Stimulated activated CD4-positive, alpha-beta T cell treated with anti-CD3 and anti-CD28 coated beads, Interleukin-1b, Interleukin-23, amount 100 ng/mL, for 48 hours (primary cell): Measurements from ENCODE around the gene GPT2.
A peak's percentile ranks its signal among the peaks of the same experiment; 100 is the strongest.

ENCODE experiments used
- DNase-seq: peaks from one replicate; pipeline ENCODE4 v3.0.0-alpha.2; 2020

The GPT2 gene

DNA sequence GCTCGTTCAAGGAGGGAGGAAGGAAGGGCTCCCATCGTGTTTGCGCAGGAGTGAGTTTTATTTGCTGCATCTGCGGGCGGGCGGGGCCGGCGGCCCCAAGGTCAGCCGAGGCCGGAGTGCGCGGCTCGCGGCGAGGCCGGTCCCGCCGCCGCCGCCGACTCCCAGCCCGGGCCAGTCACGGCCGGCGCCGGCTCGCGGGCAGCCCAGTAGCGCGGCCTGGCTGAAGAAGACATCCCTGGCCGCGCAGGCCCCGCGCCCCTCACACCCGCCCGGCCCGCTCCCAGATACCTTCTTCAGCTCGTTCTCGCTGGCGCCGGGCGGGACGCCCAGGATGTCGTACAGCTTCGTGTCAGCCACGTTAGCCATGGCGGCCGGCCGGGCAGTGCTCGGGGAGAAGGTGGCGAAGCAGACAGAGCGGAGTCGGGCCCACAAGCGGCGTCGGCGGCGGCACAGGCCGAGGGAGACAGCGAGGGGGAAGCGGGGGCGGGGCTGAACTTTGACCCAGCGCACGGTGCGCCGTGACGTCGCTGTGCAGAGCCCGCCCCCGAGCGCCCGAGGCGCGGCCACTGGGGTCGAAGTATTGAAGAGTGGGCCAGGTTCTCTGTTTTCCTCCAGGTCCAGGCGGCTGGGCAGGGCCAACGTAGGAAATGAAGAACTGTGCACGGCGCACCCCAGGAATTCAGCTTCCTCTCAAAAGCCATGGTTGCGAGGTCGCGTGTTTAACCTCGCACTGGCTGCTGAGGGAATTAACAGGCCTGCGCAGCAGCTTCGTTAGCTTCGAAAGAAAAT, 89.2 kb downstream of the GPT2 start, which contains the start of gene DNAJA2:
Gene DNAJA2, minus strand, starts transcription at position 468 of the 789 bp plus-strand sequence. Its CDS starts 102 bp downstream, at position 366.
- DNase-seq = peak; percentile 91

DNA sequence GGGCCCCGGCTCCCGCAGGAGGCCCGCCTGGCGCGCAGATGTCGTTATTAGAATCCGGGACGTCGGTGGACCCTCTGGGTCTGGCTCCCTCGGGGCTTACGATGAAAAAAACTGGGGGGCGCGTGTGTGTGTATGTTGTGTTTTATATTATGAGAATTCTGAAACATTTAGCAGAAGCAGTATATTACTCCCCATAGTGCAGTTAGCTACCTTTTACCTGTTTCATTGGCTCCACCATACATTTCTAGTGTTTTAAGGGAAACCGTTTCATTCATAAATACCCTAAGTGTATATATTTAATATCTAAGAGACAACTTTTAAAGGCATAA, 89.8 kb downstream of the GPT2 start:
- no peak for DNase-seq

DNA sequence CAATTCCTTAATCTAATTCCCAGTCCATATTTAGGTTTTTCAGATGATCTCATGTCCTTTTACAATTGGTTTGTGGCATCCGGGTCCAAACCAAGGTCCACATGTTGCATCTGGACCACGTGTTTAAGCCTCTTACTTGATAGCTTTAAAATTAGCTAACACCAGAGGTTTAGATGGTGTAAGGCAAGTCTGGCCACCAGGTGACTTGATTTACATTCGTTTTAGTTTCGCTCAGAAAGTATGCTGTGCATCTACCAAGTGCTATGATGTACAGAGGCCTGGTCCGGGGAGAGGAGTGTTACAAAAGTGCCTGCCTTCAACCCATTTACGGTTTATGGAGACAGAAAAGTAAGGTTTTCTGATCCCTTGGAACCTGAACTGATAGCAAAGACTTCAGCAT, 90.2 kb downstream of the GPT2 start:
- DNase-seq = peak; percentile 32

DNA sequence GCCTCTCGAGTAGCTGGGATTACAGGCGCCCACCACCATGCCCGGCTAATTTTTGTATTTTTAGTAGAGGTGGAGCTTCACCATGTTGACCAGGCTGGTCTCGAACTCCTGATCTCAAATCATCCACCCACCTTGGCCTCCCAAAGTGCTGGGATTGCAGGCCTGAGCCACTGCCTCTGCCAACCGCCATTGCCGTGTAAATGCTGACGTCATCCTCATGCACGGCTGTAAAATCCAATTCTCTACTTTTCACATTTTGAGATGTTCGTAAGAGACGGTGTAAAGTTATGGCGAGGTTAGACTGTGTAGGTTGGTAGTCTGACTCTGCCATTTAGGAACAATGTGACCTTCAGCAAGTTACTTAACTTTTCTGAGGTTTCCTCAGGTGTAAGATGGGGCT, 91.0 kb downstream of the GPT2 start:
- no peak for DNase-seq

DNA sequence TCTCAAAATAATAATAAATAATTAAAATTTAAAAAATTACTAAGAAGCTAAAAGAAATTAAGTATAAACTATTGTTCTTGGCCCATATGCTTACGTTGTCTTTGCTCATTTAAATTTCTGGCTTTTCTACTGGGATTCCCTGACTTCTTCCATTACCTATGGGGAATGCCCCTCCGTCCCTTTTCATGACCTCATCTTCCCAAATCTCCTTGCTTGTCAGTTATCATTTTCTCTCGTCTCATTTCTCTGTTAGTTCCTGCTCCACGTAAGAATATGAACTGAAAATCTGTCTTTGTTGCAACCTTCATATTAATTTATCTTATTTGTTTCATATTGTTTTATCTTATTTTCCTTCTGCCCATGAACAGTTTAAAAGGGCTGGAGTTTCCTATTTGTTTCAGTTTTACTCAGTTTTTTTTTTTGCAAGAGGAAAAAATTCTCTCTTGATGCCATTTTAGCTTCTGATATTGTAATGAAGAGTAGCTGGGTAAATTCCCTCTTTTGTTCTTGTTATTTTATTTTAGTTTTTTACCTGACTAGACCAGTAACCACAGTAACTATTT, 91.8 kb downstream of the GPT2 start:
- DNase-seq = no peak

DNA sequence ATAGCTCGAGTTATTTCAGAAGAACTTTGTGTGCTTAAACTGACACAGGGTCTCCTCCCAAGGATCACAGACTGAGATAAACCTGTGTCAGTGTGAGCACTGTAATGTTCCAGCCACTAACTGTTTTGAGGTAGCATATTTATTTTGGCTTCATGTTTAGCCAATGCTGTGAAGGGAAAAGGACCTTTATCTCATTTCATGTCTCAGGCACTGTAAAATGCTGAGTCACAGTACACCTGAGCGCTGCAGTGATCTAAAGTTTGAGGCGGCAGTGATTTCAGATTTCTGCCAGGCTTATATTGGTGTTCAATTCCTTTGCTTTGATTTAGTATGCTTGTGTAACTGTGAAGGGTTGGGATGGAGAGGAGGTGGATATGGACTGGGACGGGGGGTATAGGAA, 92.4 kb downstream of the GPT2 start:
- no peak for DNase-seq
